HG03045 (cell line): ENCODE data around the gene PDPK1.
A peak's percentile ranks its signal among the peaks of the same experiment; 100 is the strongest.
"Not testable (repeated sequence)": the region's sequence is repeated elsewhere in the genome, so short reads cannot be mapped to it uniquely, and the experiment has no call there.

ENCODE experiments used
- ATAC-seq: cut with Tn5 transposase; IDR thresholded peaks from one replicate; pipeline ENCODE4 v1.9.1; 2021; ENCODE audit warnings: mild to moderate bottlenecking, moderate library complexity; ENCODE audit not compliant: unreplicated experiment

The PDPK1 gene

DNA sequence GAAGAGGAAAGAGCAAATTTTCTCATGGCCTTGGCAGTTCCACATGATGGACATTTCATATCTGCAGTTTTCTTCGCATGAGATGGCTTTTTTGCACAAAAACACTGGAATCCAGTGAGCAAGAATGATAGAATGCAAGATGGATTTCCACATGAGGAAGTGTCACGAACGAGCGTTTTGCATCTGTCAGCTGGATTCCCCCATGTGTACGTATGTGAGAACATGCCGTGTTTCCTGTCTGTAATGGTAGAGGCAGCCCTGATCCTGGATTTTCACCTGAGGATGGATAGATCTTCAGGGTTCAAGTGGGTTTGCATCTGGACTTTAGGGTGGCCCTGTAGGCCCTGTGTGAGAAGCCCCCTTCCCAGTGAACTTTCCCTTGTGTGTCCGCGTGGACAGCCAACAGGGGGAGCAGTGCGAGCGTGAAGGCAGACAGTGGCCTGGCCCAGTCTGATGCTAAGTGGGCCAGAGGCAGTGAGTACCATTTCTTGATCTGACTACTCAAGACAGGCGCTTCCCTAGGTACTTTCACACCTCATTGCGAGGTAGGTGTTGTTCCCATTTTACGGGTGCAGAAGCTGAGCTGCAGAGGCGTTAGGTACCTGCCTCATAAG, 2.1 kb downstream of the PDPK1 start:
- ATAC-seq = not testable (repeated sequence)

DNA sequence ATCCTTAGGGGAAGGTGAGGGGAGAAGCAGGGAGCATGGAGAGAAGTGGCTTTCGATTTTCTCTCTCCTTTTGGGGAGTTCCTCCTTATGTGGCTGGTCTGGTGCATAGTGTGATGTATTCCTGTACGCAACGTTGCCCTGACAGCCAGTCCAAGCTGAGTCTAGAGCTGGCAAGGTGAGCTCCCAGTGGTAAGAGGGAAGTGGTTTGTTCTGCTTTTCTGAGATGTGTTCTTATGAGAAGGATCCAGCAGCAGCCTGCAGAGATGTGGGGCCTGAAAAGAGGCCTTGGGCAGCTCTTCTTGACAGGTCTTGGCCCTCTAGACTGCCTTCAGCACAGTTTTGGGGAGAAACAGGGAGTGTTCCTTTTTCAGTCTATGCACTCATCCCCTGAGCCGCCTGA, 3.1 kb downstream of the PDPK1 start:
- ATAC-seq = not testable (repeated sequence)

DNA sequence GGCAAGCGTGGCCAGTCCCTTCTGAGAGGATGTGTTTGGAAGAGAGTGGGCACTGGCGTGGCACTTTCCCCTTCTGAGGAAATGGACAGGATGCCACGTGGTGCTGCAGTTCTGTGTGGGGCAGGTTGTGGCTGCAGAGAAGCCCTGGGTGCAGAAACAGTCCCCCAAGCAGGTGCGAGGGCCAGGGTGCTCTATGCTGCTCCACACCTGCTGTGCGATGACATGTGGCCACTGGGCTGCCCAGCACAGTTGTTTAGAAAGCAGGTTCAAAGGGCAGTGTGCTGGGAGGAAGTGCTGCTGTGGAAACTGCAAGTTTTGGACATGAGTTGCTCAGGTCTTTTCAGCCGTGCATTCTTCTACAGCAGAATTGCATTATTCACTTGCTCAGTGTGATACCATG, 3.6 kb downstream of the PDPK1 start:
- not testable (repeated sequence) for ATAC-seq

DNA sequence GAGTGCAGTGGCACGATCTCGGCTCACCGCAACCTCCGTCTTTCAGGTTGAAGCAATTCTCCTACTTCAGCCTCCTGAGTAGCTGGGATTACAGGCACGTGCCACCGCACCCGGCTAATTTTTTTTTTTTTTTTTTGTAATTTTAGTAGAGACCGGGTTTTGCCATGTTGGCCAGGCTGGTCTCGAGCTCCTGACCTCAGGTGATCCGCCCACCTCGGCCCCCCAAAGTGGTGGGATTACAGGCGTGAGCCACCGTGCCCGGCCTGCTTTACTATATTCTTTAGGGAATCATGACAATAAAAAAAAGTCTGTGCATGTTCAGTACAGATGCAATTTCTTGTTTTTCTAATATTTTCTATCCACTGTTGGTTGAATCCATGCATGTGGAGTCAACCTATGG, 6.0 kb downstream of the PDPK1 start:
- not testable (repeated sequence) for ATAC-seq

DNA sequence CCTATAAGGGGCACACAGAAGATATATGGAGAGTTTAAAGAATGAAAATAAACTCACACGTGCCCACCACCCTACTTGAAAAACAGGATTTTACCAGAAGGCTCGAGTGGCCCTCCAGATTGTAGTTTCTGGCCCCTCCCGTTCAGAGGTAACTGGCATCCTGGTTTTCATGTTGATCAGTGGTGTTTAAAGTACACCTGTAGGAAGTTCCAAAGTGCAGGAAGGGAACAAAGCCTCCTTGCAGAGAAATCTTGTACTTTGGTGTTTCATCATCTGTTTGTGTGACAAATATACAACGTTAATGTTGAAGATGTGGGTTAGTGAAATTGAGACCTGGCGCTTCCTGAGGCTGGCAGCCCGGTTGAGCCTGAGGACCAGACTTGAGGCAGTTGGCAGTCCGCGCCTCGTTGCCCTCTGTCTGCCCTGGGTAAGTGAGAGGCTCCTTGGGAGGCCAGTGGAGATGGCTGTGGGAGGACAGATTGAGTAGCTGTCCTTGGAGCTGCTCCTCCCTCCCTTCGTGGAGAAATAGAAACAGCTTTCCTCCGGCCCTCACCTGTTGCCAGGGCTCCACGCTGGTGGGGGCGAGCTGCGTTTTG, 12.6 kb downstream of the PDPK1 start:
- not testable (repeated sequence) for ATAC-seq

DNA sequence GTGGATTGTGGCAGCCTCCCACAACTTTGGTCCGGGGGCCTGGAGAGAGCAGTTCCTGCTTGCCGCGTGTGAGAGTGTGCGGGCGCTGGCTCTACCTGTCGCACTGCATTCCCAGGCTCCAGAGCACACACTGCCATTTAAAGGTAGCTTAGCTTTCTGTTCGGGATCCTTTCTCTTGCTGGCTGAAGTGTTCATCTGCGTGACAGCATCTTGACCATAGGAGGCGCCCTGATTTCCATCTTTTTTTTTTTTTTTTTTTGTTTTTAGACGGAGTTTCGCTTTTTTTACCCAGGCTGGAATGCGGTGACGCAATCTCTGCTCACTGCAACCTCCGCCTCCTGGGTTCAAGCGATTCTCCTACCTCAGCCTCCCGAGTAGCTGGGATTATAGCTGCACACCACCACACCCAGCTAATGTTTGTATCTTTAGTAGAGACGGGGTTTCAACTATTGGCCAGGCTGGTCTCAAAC, 13.6 kb downstream of the PDPK1 start:
- not testable (repeated sequence) for ATAC-seq

DNA sequence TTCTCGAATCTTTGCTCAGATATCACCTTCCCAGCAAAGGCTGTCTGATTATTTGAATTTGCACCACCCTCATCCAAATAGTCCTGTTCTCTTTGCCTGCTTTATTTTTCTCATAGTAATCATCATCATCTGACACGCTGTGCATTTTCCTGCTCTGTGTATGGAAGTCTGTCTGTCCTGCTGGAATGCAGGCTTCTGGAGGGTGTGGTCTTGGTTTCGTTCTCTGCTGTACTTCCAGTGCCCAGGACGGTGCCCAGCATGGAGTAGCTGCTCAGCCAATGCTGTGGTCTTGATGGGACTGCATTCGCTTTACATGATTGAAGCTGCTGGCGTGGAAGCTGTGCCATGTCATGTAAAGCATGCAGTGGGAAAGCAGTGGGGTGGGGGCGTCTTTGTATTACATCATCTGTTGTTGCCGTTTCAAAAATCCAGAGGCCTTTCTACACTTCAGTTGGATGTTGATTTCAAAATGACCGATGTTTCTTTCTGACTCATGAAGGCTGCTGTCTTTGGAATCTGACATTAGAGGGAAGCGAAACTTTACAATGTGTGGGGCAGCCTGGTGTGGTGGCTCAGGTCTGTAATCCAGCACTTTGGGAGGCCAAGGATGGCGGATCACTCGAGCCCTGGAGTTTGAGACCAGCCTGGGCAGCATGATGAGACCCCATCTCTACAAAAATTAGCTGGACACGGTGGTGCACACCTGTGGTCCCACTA, 17.0 kb downstream of the PDPK1 start:
- not testable (repeated sequence) for ATAC-seq

DNA sequence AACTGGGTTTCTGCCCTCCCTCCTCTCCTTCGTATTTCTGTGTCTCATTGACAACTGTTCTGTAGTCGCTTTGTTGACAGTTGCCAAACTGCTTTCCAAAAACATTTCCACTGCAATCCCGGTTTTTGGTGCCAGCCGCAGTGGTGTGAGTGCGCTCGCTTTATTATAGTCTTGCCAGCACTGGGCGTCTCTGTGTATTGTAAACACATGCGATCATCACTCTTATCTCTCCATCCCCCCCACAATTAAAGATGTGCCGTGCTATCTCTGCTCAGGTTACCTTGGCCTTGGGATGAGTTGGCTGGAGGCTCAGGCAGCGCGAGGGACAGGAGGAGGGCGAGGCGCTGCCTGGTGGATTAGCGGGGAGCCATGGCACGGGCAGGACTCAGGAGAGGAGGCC, 19.3 kb downstream of the PDPK1 start:
- not testable (repeated sequence) for ATAC-seq

DNA sequence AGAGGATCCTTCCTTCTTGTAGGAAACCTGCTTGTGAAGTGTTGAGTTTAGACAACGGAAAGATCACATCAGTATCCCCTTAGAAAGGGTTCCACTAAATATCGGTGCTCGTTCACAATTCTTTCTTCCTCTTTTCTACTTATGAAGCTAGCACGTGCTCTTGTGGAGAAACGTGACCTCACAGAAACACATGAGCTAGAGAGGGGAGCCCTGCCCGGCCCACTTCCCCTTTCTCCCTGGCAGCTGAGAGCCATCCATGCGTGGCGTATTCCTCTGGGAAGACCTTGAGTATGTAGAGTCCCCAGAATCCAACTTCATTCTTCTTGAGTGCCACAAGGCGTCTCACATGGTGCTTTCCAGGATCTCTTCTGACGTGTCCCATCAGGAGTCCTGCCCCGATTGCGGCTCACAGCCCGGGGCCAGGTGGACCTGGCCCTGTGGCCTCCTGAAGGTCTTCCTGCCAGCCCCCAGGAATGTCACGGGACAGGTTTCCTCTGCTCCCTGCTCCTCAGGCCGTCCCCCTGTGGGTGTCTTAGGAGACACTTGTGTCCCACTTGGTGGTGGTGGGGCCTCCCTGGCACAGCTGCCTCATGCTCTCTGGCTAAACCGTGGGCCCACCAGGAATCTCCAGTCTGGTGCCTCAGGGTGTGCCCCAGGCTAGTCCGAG, 22.4 kb downstream of the PDPK1 start:
- peak; percentile 49 for ATAC-seq

DNA sequence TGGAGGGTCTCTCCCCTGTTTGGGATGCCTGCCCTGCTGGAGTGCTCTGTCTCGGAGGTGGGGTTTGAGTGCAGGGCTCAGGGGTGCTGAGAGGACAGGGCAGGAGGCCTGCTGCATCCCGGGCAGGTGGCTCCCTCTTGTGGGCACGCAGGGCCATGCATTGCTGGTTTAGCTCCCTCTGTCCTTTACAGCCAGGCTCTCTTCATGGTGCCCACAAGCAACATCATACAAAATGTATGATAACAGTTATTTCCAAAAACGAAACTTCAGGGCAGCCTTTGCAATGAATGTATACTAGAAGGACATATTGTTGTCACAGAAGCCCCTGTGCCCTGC, 22.9 kb downstream of the PDPK1 start:
- ATAC-seq = peak; percentile 48

DNA sequence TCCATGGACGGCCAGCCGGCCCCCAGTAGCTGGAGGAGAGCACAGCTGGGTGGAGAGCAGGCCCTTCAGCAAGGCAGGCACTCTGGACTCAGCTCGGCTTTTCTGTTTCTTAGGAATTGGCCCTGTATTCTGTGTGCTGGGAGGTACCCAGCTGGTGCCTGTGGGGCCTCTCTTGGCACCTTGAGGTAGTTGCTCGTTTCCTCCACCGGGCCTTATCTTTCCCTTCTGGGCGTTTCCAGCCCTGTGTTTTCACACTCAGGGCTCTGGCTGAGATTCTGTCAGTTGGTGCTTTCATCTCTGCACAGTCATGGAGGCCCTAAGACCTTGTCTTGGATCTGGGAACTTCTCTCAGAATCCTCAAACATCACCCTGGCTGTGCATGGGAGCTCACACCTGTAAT, 29.7 kb downstream of the PDPK1 start:
- not testable (repeated sequence) for ATAC-seq

DNA sequence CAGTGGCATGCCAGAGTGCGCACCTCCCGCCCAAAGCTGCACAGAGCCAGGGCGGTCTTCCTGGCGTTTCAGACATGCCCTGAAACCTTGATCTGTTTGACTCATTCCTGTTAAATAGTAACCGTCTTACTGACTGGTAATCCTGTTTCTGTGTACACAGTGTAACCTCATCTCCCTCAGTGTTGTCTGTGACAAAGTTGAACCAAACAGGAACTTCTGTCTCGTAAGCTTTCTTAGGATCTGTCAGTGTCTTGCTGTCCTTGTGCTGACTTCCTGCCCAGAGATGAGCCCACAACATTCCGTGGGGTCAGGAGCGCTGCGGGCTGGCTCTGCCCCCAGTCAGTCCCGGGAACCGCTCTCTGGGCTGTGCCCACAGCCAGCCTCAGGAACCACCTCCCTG, 30.8 kb downstream of the PDPK1 start:
- not testable (repeated sequence) for ATAC-seq

DNA sequence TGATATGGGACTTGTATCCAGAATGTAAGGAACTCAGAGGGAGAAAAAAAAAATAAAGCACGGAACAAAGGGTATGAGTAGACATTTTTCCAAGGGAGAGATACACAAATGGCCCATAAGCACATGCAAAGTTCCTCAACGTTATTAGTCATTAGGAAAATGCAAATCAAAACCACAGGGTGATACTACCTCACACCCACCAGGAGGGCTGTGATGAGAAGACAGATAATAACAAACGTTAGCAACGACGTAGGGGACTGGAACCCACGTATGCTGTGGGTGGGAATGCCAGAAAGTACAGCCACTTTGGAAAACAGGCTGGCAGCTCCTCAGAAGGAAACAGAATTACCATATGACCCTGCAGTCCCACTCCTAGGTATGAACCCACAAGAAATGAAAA, 34.9 kb downstream of the PDPK1 start:
- ATAC-seq = not testable (repeated sequence)

DNA sequence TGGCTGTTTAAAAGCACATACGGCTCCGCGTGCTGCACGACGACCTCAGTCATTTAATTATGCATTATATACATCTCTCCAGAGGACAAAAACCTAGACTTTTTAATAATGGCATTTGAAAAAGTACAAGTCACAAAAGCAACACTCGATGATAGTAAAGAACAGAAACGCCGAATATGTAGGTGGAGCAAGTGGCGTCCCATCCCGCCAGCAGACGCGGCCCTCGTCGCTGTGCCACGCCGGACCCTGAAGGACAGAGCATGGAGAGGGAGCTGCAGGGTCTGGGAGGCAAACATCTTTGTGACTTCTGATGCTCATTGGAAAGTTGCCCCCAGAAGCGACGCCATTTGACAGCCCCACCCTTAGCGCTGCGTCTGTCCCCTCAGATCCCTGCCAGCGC, 38.0 kb downstream of the PDPK1 start:
- not testable (repeated sequence) for ATAC-seq

DNA sequence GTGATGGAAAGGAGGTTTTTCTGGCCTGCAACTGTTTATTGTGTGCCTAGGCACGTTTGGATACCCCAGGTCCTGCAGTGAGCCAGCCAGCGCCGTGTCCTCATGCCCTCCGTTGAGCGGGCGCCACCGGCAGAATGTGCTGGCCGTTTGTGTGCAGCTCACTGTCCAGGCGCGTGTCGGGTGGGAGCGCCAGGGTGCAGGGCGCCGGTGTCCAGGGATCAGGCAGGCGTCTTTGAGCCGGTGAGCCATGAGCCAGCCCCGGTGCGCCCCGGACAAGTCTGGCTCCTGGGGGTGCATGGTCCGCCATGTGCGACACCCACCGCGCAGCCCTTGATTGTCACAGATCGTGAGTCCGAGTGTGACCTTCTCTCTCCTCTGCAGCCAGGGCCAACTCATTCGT, 39.2 kb downstream of the PDPK1 start:
- not testable (repeated sequence) for ATAC-seq

DNA sequence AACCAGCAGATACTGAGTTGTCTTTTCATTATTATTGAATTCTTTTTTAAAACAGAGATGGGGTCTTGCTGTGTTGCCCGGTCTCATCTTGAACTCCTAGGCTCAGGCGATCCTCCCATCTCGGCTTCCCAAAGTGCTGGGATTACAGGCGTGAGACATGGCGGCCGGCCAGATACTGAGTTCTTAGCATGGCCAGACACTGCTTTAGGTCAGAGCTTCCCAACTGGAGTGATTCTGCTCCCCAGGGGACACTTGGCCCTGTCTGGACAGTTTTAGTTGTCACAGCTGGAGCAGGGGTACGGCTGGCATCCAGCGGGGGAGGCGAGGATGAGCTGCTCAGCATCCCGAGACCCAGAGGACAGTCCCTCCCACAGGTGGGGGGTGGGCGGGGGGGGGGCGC, 41.1 kb downstream of the PDPK1 start:
- not testable (repeated sequence) for ATAC-seq

DNA sequence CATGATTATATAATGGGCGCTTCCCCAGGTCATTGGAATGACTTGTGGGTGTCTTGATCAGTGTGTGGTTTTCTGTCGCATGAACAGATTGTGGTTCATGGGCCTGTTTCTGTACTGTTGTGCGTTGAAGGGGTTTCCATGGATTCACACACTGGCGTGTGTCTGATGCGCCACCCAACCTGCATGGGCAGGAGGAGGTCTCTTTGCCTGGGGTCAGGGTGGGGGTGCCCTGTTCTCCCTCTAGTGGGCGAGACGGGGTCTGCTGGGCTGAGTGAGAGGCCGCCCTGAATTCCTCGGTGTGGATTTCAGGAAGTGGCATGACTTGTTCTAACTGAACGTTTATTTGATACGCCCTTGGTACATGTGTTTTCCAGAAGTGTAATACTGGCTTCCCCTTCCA, 42.3 kb downstream of the PDPK1 start:
- not testable (repeated sequence) for ATAC-seq

DNA sequence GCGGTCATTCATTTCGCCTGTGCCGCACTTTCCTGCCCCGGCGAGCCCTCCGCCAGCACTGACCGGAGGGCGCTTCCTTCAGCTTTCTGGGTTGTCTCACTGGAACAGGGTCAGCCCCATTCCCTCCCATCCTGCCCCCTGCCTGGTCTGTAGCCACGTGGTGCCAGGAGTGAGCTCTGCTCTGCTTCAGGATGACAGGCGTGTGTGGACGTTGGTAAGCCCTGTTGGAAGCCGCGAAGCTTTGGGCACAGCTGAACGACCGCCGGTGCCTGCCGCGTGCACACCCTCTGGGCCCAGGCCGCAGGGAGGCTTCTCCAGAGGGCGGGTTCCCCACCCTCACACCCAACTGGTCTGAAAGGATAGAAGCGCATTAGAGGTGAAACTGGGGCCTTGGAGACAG, 43.0 kb downstream of the PDPK1 start:
- ATAC-seq = not testable (repeated sequence)

DNA sequence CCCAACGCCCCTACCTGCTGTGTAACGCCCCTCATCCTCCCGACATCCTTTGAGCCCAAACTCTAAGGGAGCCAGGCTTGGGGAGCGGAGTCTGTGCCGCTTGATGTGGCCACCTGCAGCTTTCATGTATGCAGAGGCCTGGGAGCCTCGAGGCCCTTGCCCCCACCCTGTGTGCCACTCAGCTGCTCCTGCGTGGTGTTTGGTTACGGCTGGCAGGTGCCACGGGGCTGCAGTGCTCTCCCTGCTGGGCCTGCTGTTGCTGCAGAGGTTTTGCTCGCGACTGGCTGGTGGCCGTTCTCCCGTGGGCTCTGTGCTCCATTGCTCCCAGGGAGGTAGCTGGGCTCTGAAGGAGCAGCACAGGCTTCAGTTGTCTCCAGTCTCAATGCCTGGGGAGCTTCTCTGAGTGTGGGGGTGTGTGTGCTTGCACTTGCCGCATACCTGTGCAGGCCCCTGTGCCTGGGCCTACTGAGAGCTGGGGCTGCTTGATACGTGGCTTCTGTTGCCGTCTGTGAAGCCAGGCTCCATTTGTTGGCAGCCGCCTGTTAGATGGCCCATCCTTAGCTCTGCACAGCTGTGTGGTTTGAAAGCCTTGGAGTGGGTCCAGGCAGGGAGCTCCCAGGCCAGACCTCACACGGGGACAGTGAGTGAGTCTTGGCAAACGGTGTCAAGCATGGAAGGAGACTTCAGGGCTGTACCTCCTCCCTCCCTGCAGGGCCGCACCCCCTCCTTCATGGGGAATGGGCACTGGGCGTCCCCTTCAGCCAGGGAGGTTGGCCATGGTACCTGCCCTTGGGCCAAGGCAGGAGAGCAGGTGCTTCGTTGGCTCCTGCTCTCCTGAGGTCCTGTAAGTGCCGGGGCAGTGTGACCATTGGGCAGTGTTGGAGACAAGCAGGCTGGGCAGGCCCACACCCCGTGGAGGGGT, 47.2 kb downstream of the PDPK1 start:
- ATAC-seq = no peak

DNA sequence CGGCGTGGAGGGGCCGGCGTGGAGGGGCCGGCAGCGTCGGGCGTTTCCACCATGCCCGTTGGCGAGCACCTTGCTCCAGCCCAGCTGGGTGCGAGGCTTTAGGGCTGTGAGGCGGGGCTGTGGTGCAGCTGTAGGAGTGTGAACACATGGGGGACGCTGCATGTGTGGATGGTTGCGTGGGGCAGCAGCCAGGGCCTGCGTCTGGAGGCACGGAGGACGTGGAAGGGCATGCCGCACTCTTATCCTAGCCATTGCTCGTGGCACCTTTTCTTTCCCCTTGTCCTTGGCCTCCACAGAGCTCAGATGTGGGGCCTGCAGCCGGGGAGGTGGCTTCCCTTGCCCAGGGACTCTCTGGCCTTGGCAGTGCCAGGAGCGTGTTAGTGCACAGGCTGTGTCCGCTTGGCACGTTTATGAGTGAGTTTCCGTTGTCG, 47.8 kb downstream of the PDPK1 start:
- ATAC-seq = no peak

DNA sequence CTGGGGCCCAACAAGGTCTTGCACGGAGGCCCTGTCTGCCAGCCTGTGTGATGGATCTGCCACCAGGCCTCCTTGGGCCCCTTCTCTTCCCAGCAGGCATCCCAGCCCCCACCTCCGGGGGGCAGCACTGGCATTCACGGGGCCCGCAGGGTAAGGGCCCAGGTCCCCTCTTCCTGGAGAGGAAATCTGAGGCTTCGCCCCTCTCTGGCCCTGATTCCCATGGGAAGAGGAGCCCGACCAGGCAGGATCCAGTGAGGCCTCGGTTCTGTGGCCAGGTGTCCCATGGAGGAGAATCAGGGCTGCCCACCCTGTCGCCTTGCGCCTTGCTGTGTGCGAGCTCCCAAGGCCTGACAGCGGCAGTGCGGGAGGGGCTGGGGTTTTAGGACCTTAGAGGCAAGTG, 48.4 kb downstream of the PDPK1 start:
- ATAC-seq = no peak
